ENCODE data around the gene SLC12A8. TPM values are rescaled to one million over a fixed set of nuclear protein-coding genes. Genes with fewer than 3 reads are reported as not detected.

Gene SLC12A8
- total RNA-seq, 1 donor from 2014 or later, result 2.2 TPM

DNA sequence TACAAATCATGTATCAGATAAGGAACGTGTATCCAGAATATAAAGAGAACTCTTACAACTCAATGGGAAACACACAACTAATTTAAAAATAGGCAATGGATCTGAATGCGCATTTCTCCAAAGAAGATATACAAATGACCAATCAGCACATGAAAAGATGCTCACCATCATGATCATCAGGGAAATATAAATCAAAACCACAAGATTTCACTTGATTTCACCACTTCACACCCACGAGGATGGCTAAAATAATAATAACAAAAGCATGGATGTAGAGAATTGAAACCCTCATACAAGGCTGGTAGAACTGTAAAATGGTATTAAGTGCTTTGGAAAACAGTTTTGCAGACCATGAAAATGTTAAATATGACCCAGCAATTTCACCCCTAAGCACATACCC lies 26.7 kb upstream of the SLC12A8 start:
- H3K36me3 Mint-ChIP-seq, result peaks cover 17% of the 10 kb centered on the region
- Histone ChIP-seq H3K4me2 (no peak overlapping the region), H3K9me3 (ENCODE audit: low read depth) (no peaks in the 10 kb centered on the region), H2AFZ (replicated peaks) (no peak overlapping the region), H3K79me2 (ENCODE audit: low read depth) (no peaks in the 10 kb centered on the region), H3K4me3 (no peak overlapping the region), H3K36me3 (no peaks in the 10 kb centered on the region), H3K9ac (no peak overlapping the region), H4K20me1 (ENCODE audit: low read depth) (no peaks in the 10 kb centered on the region), H3F3A (ENCODE audit: low read depth) (peaks cover 11% of the 10 kb centered on the region), H3K27me3 (no peaks in the 10 kb centered on the region), H3K4me1 (peaks cover 7% of the 10 kb centered on the region), H3K27ac (no peak overlapping the region)
- no peak overlapping the region for H3K27ac Mint-ChIP-seq
- no peak for DNase-seq (ENCODE audit: low spot score)
- no peak overlapping the region for H3K4me3 Mint-ChIP-seq
- H3K9me3 Mint-ChIP-seq, result no peaks in the 10 kb centered on the region
- H3K4me1 Mint-ChIP-seq, result peaks cover 3% of the 10 kb centered on the region
- no peaks in the 10 kb centered on the region for H3K27me3 Mint-ChIP-seq (ENCODE audit: insufficient read depth, low read depth)
- no peak for TF ChIP-seq EZH2 (IDR thresholded peaks at IDR 0.05)
- no peak for TF ChIP-seq EZH2phosphoT487 (IDR thresholded peaks at IDR 0.05)
- TF ChIP-seq, protein P1, sequence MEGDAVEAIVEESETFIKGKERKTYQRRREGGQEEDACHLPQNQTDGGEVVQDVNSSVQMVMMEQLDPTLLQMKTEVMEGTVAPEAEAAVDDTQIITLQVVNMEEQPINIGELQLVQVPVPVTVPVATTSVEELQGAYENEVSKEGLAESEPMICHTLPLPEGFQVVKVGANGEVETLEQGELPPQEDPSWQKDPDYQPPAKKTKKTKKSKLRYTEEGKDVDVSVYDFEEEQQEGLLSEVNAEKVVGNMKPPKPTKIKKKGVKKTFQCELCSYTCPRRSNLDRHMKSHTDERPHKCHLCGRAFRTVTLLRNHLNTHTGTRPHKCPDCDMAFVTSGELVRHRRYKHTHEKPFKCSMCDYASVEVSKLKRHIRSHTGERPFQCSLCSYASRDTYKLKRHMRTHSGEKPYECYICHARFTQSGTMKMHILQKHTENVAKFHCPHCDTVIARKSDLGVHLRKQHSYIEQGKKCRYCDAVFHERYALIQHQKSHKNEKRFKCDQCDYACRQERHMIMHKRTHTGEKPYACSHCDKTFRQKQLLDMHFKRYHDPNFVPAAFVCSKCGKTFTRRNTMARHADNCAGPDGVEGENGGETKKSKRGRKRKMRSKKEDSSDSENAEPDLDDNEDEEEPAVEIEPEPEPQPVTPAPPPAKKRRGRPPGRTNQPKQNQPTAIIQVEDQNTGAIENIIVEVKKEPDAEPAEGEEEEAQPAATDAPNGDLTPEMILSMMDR (IDR thresholded peaks at IDR 0.05), result no peak

DNA sequence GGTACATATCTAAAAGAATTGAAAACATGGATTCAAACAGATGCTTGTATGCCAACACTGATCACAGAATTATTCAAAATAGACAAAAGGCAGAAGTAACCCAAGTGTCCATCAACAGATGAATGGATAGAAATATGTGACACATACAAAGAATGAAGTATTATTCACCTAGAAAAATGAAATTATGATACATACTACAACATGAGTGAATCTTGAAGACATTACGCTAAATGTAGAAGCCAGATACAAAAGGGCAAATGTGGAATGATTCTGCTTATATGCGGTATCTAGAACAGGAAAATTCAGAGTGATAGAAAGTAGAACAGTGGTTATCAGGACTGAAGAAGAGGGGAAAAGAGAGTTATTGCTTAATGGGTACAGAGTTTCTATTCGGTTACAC lies 26.2 kb upstream of the SLC12A8 start:
- Mint-ChIP-seq H3K9me3 (no peaks in the 10 kb centered on the region), H3K4me1 (peaks cover 3% of the 10 kb centered on the region)

DNA sequence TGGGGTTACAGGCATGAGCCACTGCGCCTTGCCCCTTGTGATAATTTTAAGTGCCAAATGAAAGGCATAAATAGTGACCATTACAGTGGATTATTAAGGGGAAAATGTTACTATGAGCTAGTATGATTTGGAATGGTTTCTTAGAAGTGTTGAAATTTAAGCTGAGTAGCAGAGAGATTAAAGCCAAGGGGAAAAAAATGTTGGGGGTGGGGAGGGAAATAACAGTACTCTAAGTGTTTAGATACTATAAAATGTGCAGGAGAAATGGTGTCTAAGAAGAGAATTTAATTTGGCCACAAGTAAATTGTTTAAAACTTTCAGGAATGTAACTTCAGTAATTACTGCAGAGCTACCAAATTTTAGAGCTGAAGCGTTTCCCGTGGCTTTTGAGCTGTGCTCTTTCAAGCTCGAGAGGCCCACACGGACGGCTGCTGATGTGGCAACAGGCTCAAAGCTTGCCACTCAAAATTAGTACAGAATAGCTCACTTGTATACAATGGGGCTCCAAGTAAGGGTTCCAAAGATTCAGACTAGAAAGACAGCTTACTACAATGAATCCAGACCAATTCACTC lies 23.9 kb upstream of the SLC12A8 start:
- DNase-seq (ENCODE audit: low spot score), result peak; percentile 24
- Histone ChIP-seq H3K4me1 (peaks cover 7% of the 10 kb centered on the region), H3K79me2 (ENCODE audit: low read depth) (no peaks in the 10 kb centered on the region), H3K4me2 (no peak overlapping the region), H3K36me3 (no peaks in the 10 kb centered on the region), H4K20me1 (ENCODE audit: low read depth) (no peaks in the 10 kb centered on the region), H3K27ac (peak overlapping the region; percentile 69), H2AFZ (replicated peaks) (no peak overlapping the region), H3K27me3 (no peaks in the 10 kb centered on the region), H3K4me3 (no peak overlapping the region), H3K9me3 (ENCODE audit: low read depth) (no peaks in the 10 kb centered on the region), H3K9ac (no peak overlapping the region), H3F3A (ENCODE audit: low read depth) (peaks cover 11% of the 10 kb centered on the region)
- Mint-ChIP-seq H3K4me3 (no peak overlapping the region), H3K4me1 (peaks cover 3% of the 10 kb centered on the region), H3K27me3 (ENCODE audit: insufficient read depth, low read depth) (no peaks in the 10 kb centered on the region), H3K27ac (no peak overlapping the region), H3K36me3 (peaks cover 26% of the 10 kb centered on the region), H3K9me3 (no peaks in the 10 kb centered on the region)
- TF ChIP-seq EZH2phosphoT487 (IDR thresholded peaks at IDR 0.05), result no peak
- TF ChIP-seq EZH2 (IDR thresholded peaks at IDR 0.05), result no peak
- TF ChIP-seq, protein P1 (IDR thresholded peaks at IDR 0.05), result no peak

More for the DNA sequence above, 26.2 kb upstream of the SLC12A8 start:
- Histone ChIP-seq H4K20me1 (ENCODE audit: low read depth) (no peaks in the 10 kb centered on the region), H3K79me2 (ENCODE audit: low read depth) (no peaks in the 10 kb centered on the region), H3K9ac (no peak overlapping the region), H3K36me3 (no peaks in the 10 kb centered on the region), H3F3A (ENCODE audit: low read depth) (peaks cover 11% of the 10 kb centered on the region), H3K27ac (no peak overlapping the region), H3K4me3 (no peak overlapping the region), H3K4me1 (peaks cover 7% of the 10 kb centered on the region), H3K4me2 (no peak overlapping the region), H3K9me3 (ENCODE audit: low read depth) (no peaks in the 10 kb centered on the region), H3K27me3 (no peaks in the 10 kb centered on the region), H2AFZ (replicated peaks) (no peak overlapping the region)
- Mint-ChIP-seq H3K27ac (no peak overlapping the region), H3K36me3 (peaks cover 16% of the 10 kb centered on the region), H3K4me3 (no peak overlapping the region), H3K27me3 (ENCODE audit: insufficient read depth, low read depth) (no peaks in the 10 kb centered on the region)
- TF ChIP-seq EZH2 (IDR thresholded peaks at IDR 0.05) (no peak), EZH2phosphoT487 (IDR thresholded peaks at IDR 0.05) (no peak)
- TF ChIP-seq, protein P1 (IDR thresholded peaks at IDR 0.05), result no peak
- DNase-seq (ENCODE audit: low spot score), result no peak
